T follicular helper cell (primary cell): Measurements from ENCODE around the gene ZSWIM1.
"Not testable (repeated sequence)": the region's sequence is repeated elsewhere in the genome, so short reads cannot be mapped to it uniquely, and the experiment has no call there.

ENCODE experiments used
- DNase-seq: peaks from one replicate; pipeline ENCODE4 v3.0.0-alpha.2; 2020; ENCODE audit warnings: low read depth

ZSWIM1 gene

GRCh38 chr20:45857114-45857881, 23.7 kb upstream of the ZSWIM1 start, which contains the start of the genes ACOT8 and ZSWIM3:
ACOT8 (minus strand) TSS chr20:45857392; CDS start chr20:45857315, 77 bp downstream.
ZSWIM3 (plus strand) TSS chr20:45857614; CDS start chr20:45857826, 212 bp downstream.
- peak; percentile 91 for DNase-seq

DNA sequence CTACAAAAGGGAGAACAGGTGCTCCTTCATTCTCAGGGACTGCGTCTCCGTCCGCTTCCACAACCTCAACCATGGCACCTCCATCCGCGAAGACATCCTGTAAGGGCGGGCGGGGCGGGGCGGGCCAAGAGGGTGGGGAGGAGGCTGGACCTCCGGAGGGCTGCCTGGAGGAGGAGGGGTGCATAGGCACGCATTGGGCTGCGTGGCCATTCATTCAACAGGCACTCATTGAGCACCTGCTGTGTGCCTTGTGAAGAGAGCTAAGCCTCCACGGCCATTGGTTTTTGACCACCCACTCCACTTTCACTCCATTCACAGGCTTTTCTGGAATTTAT, 23.2 kb upstream of the ZSWIM1 start:
- DNase-seq: no peak

- DNase-seq: no peak
Measured at GRCh38 chr20:45859916-45860315, 21.1 kb upstream of the ZSWIM1 start.

- no peak for DNase-seq
Measured at GRCh38 chr20:45860560-45861220, 20.3 kb upstream of the ZSWIM1 start.

- no peak for DNase-seq
Measured at GRCh38 chr20:45861221-45862075, 19.6 kb upstream of the ZSWIM1 start.

- DNase-seq: no peak
Measured at GRCh38 chr20:45863543-45864470, 17.2 kb upstream of the ZSWIM1 start.

DNA sequence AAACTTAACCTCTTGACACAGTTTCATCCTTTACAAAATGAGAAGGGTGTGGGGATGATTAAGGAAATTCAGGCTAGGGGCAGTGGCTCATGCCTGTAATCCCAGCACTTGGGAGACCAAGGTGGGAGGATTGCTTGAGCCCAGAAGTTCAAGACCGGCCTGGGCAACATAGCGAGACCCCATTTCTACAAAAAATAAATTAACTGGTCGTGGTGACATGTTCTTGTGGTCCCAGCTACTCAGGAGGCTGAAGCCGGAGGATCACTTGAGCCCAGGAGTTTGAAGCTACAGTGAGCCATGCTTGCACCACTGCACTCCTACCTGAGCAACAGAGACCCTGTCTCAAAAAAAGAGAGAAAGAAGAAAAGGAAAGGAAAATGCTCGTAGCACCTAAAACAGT, 14.6 kb upstream of the ZSWIM1 start:
- no peak for DNase-seq

GRCh38 chr20:45867136-45867818, 13.8 kb upstream of the ZSWIM1 start:
- DNase-seq: no peak

GRCh38 chr20:45867819-45868176, 13.2 kb upstream of the ZSWIM1 start:
- no peak for DNase-seq

- no peak for DNase-seq
Measured at GRCh38 chr20:45872626-45873025, 8.4 kb upstream of the ZSWIM1 start.

GRCh38 chr20:45873409-45874103, 7.5 kb upstream of the ZSWIM1 start:
- DNase-seq: no peak

GRCh38 chr20:45874104-45874481, 6.9 kb upstream of the ZSWIM1 start:
- not testable (repeated sequence) for DNase-seq

GRCh38 chr20:45874576-45874975, 6.5 kb upstream of the ZSWIM1 start:
- DNase-seq: no peak

- DNase-seq: no peak
Measured at GRCh38 chr20:45878076-45878761, 2.8 kb upstream of the ZSWIM1 start.

DNA sequence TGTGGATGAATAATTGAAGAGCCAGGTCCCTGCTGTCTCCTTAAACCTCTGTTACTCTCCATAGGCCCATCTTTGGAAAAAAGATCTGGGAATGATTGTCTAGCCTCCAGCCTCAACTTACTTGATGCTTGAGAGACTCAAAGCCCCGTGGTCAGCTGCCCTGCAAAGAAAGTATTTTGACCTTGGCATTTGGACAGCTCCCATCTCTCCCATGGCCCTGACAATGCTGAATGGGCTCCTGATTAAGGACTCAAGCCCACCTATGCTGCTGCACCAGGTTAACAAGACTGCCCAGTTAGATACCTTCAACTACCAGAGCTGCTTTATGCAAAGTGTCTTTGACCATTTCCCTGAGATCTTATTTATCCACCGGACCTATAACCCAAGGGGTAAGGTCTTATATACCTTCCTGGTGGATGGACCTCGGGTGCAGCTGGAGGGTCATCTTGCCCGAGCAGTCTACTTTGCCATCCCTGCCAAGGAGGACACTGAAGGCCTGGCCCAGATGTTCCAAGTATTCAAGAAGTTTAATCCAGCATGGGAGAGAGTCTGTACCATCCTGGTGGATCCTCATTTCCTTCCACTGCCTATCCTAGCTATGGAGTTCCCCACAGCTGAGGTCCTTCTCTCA, 1.6 kb downstream of the ZSWIM1 start:
- no peak for DNase-seq

DNA sequence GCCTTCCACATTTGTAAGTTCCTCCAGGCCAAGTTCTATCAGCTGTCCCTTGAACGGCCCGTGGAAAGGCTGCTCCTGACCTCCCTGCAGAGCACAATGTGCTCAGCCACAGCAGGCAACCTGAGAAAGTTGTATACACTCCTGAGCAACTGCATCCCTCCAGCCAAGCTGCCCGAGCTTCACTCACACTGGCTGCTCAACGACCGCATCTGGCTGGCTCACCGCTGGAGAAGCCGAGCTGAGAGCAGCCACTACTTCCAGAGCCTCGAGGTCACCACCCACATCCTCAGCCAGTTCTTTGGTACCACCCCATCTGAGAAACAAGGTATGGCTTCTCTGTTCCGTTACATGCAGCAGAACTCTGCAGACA, 2.1 kb downstream of the ZSWIM1 start:
- DNase-seq: no peak

DNA sequence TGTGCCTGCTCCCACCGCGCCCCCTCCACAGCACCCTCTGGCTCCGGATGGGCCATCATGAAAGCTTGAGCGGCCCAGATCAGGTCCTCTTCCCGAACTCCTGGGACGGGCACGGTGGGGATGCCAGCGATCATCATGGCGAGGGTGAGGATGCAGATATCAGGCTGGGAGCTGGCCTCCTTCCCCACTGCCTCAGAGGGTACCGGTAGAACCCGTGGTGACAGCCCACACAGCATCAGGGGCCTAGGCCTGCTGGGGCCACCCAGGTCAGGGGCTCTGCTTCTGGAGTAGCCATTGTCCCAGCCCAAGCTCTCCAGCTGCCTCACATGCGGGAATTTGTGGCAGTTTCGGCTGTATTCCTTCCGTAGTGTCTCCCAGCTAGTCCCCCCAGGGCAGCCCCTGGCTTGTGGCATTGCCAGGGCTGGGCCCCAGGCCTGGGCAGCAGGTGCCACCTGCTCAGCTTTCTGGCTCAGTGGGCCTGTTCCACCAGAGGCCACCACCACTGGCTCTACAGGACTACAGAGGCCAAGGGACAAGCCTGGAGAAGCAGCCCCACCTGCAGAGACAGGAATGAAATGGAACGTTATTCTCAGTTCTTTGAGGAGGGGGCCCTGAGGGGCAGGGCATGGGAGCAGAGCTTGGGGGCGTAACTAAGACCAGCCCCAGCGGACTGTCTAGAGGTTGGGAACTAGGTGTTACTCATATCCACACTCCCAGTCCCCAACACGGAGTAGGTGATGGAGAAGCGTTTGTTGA, 5.7 kb downstream of the ZSWIM1 start:
- DNase-seq: no peak

- DNase-seq: no peak
Measured at GRCh38 chr20:45887346-45887715, 6.3 kb downstream of the ZSWIM1 start, which contains the start of gene SPATA25. SPATA25 (minus strand) TSS chr20:45887622; CDS start chr20:45887590, 32 bp downstream.

GRCh38 chr20:45888681-45889080, 7.7 kb downstream of the ZSWIM1 start:
- DNase-seq: no peak
